Bone marrow (tissue), 2 donors: Measurements from ENCODE around the gene POLR2H.

Experiments
- DNase-seq, 2 donors: peaks; one replicate each; lab custom pipeline; 2025; lab: John Stamatoyannopoulos, UW

POLR2H gene

GRCh38 chr3:184361532-184361931, at the start of gene POLR2H, which contains the start of gene CLCN2:
Gene POLR2H, plus strand, starts transcription at chr3:184361710. Its CDS starts 1,783 bp downstream, at chr3:184363493.
Gene CLCN2, minus strand, starts transcription at chr3:184361605. Its CDS starts 126 bp downstream, at chr3:184361479.
- no peak for DNase-seq

- DNase-seq, result peak; percentile 68 to 86
Observed at GRCh38 chr3:184314363-184314699, 47.2 kb upstream of the POLR2H start, which contains the start of gene EIF4G1. Gene EIF4G1, plus strand, starts transcription at chr3:184314606. Its CDS starts 1,191 bp downstream, at chr3:184315797.

- DNase-seq, result peak; percentile 13 to 47
Observed at GRCh38 chr3:184314700-184315542, 46.6 kb upstream of the POLR2H start.

GRCh38 chr3:184315543-184315867, 46.0 kb upstream of the POLR2H start:
- DNase-seq, result no peak

- no peak for DNase-seq
Observed at GRCh38 chr3:184315871-184316661, 45.4 kb upstream of the POLR2H start.

- DNase-seq, result no peak
Observed at GRCh38 chr3:184316792-184317191, 44.7 kb upstream of the POLR2H start.

- DNase-seq, result no peak
Observed at GRCh38 chr3:184317201-184317600, 44.3 kb upstream of the POLR2H start.

- DNase-seq, result peak; percentile 44 to 50
Observed at GRCh38 chr3:184320104-184320445, 41.4 kb upstream of the POLR2H start.

- DNase-seq, result no peak
Observed at GRCh38 chr3:184321666-184322065, 39.8 kb upstream of the POLR2H start.

GRCh38 chr3:184322731-184323487, 38.6 kb upstream of the POLR2H start:
- peak in 1 of 2 donors; percentile 25 for DNase-seq

GRCh38 chr3:184323696-184324095, 37.8 kb upstream of the POLR2H start:
- DNase-seq, result no peak

- DNase-seq, result no peak
Observed at GRCh38 chr3:184325269-184325668, 36.2 kb upstream of the POLR2H start.

- no peak for DNase-seq
Observed at GRCh38 chr3:184325715-184326369, 35.7 kb upstream of the POLR2H start.

- no peak for DNase-seq
Observed at GRCh38 chr3:184327171-184327570, 34.3 kb upstream of the POLR2H start.

- DNase-seq, result no peak
Observed at GRCh38 chr3:184328516-184328915, 33.0 kb upstream of the POLR2H start.

- DNase-seq, result no peak
Observed at GRCh38 chr3:184332370-184333090, 29.0 kb upstream of the POLR2H start.

GRCh38 chr3:184333190-184333589, 28.3 kb upstream of the POLR2H start:
- no peak for DNase-seq

- no peak for DNase-seq
Observed at GRCh38 chr3:184333700-184334099, 27.8 kb upstream of the POLR2H start.

GRCh38 chr3:184334470-184335158, 26.9 kb upstream of the POLR2H start:
- peak; percentile 10 to 11 for DNase-seq

GRCh38 chr3:184335291-184335660, 26.2 kb upstream of the POLR2H start:
- DNase-seq, result no peak
